Uterus (tissue), 4 donors: ENCODE results near the gene ZNF285. TPM values are rescaled to one million over a fixed set of nuclear protein-coding genes. Genes with fewer than 3 reads are reported as not detected.

Experiments
- DNase-seq, 2 donors: peaks; one replicate each; pipeline ENCODE4 v3.0.0-alpha.2; 2019 to 2020
- H3K27ac ChIP-seq, 2 donors: fragments of 200-600 bp; sonication (generic); 1 replicate in 1 of 2; 2 replicates in 1 of 2; pipeline ENCODE4 v1.5.1; 2016 to 2018
- H3K27me3 ChIP-seq, 2 donors: fragments of 200-600 bp; sonication (generic); one replicate each; pipeline ENCODE4 v1.5.1; 2018 to 2019; ENCODE audit warnings: control low read depth in 1 of 2
- H3K36me3 ChIP-seq, 2 donors: fragments of 200-600 bp; sonication (generic); one replicate each; pipeline ENCODE4 v1.5.1; 2019; ENCODE audit warnings: control low read depth in 1 of 2
- H3K4me1 ChIP-seq, 2 donors: fragments of 200-600 bp; sonication (generic); one replicate each; pipeline ENCODE4 v1.5.1; 2018 to 2019; ENCODE audit warnings: control low read depth in 1 of 2
- H3K4me3 ChIP-seq, 2 donors: fragments of 200-600 bp; sonication (generic); 1 replicate in 1 of 2; 2 replicates in 1 of 2; pipeline ENCODE4 v1.5.1; 2018 to 2019; ENCODE audit warnings: mild to moderate bottlenecking in 1 of 2
- H3K9me3 ChIP-seq, 2 donors: fragments of 200-600 bp; sonication (generic); one replicate each; pipeline ENCODE4 v1.5.1; 2019; ENCODE audit warnings: control low read depth in 1 of 2
- CTCF ChIP-seq, 4 experiments: fragments of 200-600 bp in 2 of 4; fragments of 450-650 bp in 2 of 4; sonication (generic) in 2 of 4; IDR thresholded peaks; one replicate each; pipeline ENCODE4 v1.5.1; 2016 to 2019; ENCODE audit warnings: antibody characterized with exemption in 4 of 4, mild to moderate bottlenecking in 2 of 4, moderate library complexity in 1 of 4
- POLR2A ChIP-seq, 2 donors: fragments of 450-650 bp; IDR thresholded peaks; one replicate each; pipeline ENCODE4 v1.6.1; 2016; ENCODE audit warnings: antibody characterized with exemption in 2 of 2, mild to moderate bottlenecking in 1 of 2, moderate library complexity in 1 of 2
- intact Hi-C: fragments of 100-400 bp; cut with DNase I; formaldehyde crosslinking; loops from one replicate; pipeline ENCODE4 v1.15.1; 2023; ENCODE audit warnings: low total_unique reads
- total RNA-seq, 4 donors: library from RNA; depleted of rRNA in 3 of 4; stranded (reverse); fragments of >200 nt in 3 of 4; gene quantifications; one replicate each; pipeline versions ENCODE4 v1.1.0 to v1.2.4, GENCODE V29; 2014 to 2023
- donor health status: DM: yes; HTN: yes; CAD: no.

ZNF285 gene
- 10 to 100 TPM in 2 of 4 donors, 1 to 10 TPM in 1, under 1 TPM in 1; 0.29 to 25.9 (median 9.2) TPM for total RNA-seq

- DNase-seq: peak; percentile 84 to 86
- no peaks in the 10 kb centered on the region for H3K27me3 ChIP-seq
- H3K4me3 ChIP-seq: peak within 1 kb of the TSS; percentile 47 to 50
- H3K9me3 ChIP-seq: peaks cover 0 to 8% of the 10 kb centered on the region in 2 donors
- intact Hi-C loops: no loop called here
- peak within 1 kb of the TSS in 1 of 2 donors; percentile 18 for H3K27ac ChIP-seq
- TF ChIP-seq POLR2A (IDR thresholded peaks at IDR 0.05) (no peak), CTCF (IDR thresholded peaks at IDR 0.05) (no peak)
- no peaks in the 10 kb centered on the region for H3K36me3 ChIP-seq
- no peaks in the 10 kb centered on the region for H3K4me1 ChIP-seq
Observed at GRCh38 chr19:44401139-44402115, at the start of gene ZNF285. Gene ZNF285, minus strand, starts transcription at chr19:44401608. Its CDS starts 4,395 bp downstream, at chr19:44397213.

GRCh38 chr19:44447916-44448674, 46.7 kb upstream of the ZNF285 start, which contains the start of gene ZNF229:
Gene ZNF229, minus strand, starts transcription at chr19:44448472. Its CDS starts 5,625 bp downstream, at chr19:44442847.
- H3K9me3 ChIP-seq: peaks cover 0 to 26% of the 10 kb centered on the region in 2 donors
- no peaks in the 10 kb centered on the region for H3K36me3 ChIP-seq
- TF ChIP-seq POLR2A (IDR thresholded peaks at IDR 0.05): no peak
- no peak for TF ChIP-seq CTCF (IDR thresholded peaks at IDR 0.05)
- H3K27ac ChIP-seq: no peak within 1 kb of the TSS
- intact Hi-C loops: no loop called here
- H3K4me3 ChIP-seq: peak within 1 kb of the TSS; percentile 49
- no peaks in the 10 kb centered on the region for H3K27me3 ChIP-seq
- DNase-seq: peak; percentile 71 to 72
- no peaks in the 10 kb centered on the region for H3K4me1 ChIP-seq

- H3K27ac ChIP-seq: no peak overlapping the region
- intact Hi-C loops: no loop called here
- TF ChIP-seq POLR2A (IDR thresholded peaks at IDR 0.05) (no peak), CTCF (IDR thresholded peaks at IDR 0.05) (no peak)
- H3K4me1 ChIP-seq: no peaks in the 10 kb centered on the region
- peaks cover 0 to 25% of the 10 kb centered on the region in 2 donors for H3K9me3 ChIP-seq
- no peak for DNase-seq
- peaks cover 0 to 3% of the 10 kb centered on the region in 2 donors for H3K36me3 ChIP-seq
- no peaks in the 10 kb centered on the region for H3K27me3 ChIP-seq
- no peak overlapping the region for H3K4me3 ChIP-seq
Observed at GRCh38 chr19:44438441-44438840, 37.0 kb upstream of the ZNF285 start.

- peaks cover 0 to 3% of the 10 kb centered on the region in 2 donors for H3K36me3 ChIP-seq
- peaks cover 0 to 30% of the 10 kb centered on the region in 2 donors for H3K9me3 ChIP-seq
- intact Hi-C loops: no loop called here
- no peaks in the 10 kb centered on the region for H3K27me3 ChIP-seq
- DNase-seq: no peak
- no peaks in the 10 kb centered on the region for H3K4me1 ChIP-seq
- H3K27ac ChIP-seq: no peak overlapping the region
- TF ChIP-seq CTCF (IDR thresholded peaks at IDR 0.05): no peak
- TF ChIP-seq POLR2A (IDR thresholded peaks at IDR 0.05): no peak
- H3K4me3 ChIP-seq: no peak overlapping the region
Observed at GRCh38 chr19:44435441-44435840, 34.0 kb upstream of the ZNF285 start.
